AG04450 (cell line): Measurements from ENCODE around the gene MFAP5. TPM values are rescaled to one million over a fixed set of nuclear protein-coding genes. Genes with fewer than 3 reads are reported as not detected.
"Not testable (repeated sequence)": the region's sequence is repeated elsewhere in the genome, so short reads cannot be mapped to it uniquely, and the experiment has no call there.

Source experiments
- CTCF ChIA-PET: fragments of 300-600, 350-600 bp; formaldehyde crosslinking; extraction: SDS; loops from one replicate; lab custom pipeline; 2022; ENCODE audit warnings: antibody characterized with exemption, inconsistent platforms; lab: Charles Lee
- POLR2A ChIA-PET: fragments of 350-600 bp; formaldehyde crosslinking; extraction: SDS; loops from one replicate; lab custom pipeline; 2021; ENCODE audit warnings: antibody characterized with exemption, inconsistent platforms; lab: Yijun Ruan, JAX
- DNase-seq: peaks from one replicate; pipeline ENCODE4 v3.0.0-alpha.2; 2011; ENCODE audit warnings: low read depth, low spot score
- H3K27ac ChIP-seq: one replicate; pipeline ENCODE4 v1.5.1; 2012; ENCODE audit warnings: low read depth, low read length, control low read depth
- H3K27me3 ChIP-seq: one replicate; pipeline ENCODE4 v1.6.0; 2012; ENCODE audit warnings: low read length; ENCODE audit not compliant: control insufficient read depth, insufficient read depth
- H3K4me3 ChIP-seq: 2 replicates; pipeline ENCODE4 v1.5.1; 2011; ENCODE audit warnings: mild to moderate bottlenecking, low read depth, low read length, control low read depth
- H3K9me3 ChIP-seq: 2 replicates; pipeline ENCODE4 v1.5.1; 2012; ENCODE audit warnings: low read length; ENCODE audit not compliant: control insufficient read depth, insufficient read depth
- polyA plus RNA-seq: library from polyadenylated mRNA; depleted of rRNA; stranded (reverse); fragments of >200 nt; gene quantifications from 2 replicates; pipeline ENCODE4 v1.2.3, GENCODE V29; 2011
- TF ChIP-seq, protein P1 (sequence below): IDR thresholded peaks from 2 replicates; pipeline ENCODE4 v1.5.1; 2011; ENCODE audit warnings: low read depth, low read length, control low read depth, inconsistent platforms

The MFAP5 gene
- polyA plus RNA-seq, 1 experiment: 0.60 TPM

DNA sequence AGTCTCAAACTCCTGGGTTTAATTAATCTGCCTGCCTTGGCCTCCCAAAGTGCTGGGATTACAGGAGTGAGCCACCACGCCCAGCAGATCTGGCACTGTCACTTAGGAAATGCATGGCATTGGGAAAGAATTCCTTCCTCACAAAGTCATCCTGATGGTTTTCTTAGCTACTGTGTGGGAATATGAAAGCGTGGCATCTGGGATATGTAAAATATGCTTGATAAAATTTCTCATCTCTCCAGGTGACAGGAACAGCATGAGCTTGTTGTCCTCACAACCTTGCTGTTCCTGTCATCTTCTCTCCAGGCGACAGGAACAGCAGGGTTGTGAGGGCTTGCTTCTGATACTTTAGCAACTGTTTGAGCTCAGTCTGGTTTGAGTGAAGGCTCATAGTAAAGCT is 33.9 kb downstream of the MFAP5 start:
- ChIA-PET POLR2A (no interaction called here), CTCF (interaction anchor here (0.9 to 1.0 kb wide), 2 partner anchors 28 to 261 kb away, joined by 3 read pairs; no protein-coding TSS in a partner anchor)
- TF ChIP-seq, protein P1, sequence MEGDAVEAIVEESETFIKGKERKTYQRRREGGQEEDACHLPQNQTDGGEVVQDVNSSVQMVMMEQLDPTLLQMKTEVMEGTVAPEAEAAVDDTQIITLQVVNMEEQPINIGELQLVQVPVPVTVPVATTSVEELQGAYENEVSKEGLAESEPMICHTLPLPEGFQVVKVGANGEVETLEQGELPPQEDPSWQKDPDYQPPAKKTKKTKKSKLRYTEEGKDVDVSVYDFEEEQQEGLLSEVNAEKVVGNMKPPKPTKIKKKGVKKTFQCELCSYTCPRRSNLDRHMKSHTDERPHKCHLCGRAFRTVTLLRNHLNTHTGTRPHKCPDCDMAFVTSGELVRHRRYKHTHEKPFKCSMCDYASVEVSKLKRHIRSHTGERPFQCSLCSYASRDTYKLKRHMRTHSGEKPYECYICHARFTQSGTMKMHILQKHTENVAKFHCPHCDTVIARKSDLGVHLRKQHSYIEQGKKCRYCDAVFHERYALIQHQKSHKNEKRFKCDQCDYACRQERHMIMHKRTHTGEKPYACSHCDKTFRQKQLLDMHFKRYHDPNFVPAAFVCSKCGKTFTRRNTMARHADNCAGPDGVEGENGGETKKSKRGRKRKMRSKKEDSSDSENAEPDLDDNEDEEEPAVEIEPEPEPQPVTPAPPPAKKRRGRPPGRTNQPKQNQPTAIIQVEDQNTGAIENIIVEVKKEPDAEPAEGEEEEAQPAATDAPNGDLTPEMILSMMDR: no peak
- peaks cover 7% of the 10 kb centered on the region; the same call in 1 of the 2 replicates for H3K9me3 ChIP-seq
- no peak overlapping the region for H3K27ac ChIP-seq
- no peak overlapping the region for H3K4me3 ChIP-seq
- no peak for DNase-seq
- H3K27me3 ChIP-seq: no peaks in the 10 kb centered on the region

DNA sequence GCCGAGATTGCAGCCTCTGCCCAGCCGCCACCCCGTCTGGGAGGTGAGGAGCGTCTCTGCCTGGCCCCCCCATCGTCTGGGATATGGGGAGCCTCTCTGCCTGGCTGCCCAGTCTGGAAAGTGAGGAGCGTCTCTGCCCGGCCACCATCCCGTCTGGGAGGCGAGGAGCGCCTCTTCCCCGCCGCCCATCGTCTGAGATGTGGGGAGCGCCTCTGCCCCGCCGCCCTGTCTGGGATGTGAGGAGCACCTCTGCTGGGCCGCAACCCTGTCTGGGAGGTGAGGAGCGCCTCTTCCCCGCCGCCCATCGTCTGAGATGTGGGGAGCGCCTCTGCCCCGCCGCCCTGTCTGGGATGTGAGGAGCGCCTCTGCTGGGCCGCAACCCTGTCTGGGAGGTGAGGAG is 37.9 kb downstream of the MFAP5 start:
- CTCF ChIA-PET: not testable (repeated sequence)

DNA sequence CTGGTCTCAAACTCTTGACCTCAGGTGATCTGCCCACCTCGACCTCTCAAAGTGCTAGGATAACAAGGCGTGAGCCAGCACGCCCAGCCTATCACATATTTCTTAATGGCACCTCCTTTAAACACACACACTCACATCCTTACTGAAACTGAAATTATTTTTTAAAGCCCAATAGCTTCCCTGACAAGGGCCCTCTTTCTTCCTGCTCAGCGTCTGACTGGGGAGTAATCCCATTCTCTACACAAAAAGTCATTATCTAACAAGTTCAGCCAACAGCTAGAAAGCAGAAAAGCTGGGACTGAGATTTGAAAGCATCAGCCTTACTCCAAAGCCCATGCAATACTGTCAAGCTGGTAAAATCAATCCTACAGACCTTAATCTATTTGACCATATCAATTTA is 40.0 kb downstream of the MFAP5 start:
- H3K27me3 ChIP-seq: no peaks in the 10 kb centered on the region
- TF ChIP-seq, protein P1: no peak
- ChIA-PET CTCF (no interaction called here), POLR2A (no interaction called here)
- no peak for DNase-seq
- no peak overlapping the region for H3K27ac ChIP-seq
- H3K4me3 ChIP-seq: no peak overlapping the region
- H3K9me3 ChIP-seq: peaks cover 7% of the 10 kb centered on the region; the same call in 1 of the 2 replicates

More for the DNA sequence above, 37.9 kb downstream of the MFAP5 start:
- POLR2A ChIA-PET, H3K27me3 ChIP-seq, H3K9me3 ChIP-seq, H3K27ac ChIP-seq, DNase-seq, H3K4me3 ChIP-seq: not testable (repeated sequence)

DNA sequence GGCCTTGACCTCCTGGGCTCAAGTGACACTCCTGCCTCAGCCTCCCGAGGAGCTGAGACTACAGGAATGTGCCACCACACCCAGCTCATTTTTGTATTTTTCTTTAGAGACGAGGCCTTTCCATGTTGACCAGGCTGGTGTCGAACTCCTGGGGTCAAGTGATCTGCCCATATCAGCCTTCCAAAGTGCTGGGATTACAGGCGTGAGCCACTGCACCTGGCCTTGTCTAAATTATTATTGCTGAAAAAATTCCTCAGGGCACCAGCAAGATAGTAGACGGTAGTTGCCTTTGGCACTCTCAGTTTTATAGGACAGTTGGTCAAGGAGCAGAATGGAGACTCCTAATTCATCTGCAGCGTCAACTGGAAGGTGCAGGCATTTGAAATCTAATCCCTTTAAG is 47.4 kb downstream of the MFAP5 start:
- POLR2A ChIA-PET: no interaction called here
- DNase-seq: no peak

DNA sequence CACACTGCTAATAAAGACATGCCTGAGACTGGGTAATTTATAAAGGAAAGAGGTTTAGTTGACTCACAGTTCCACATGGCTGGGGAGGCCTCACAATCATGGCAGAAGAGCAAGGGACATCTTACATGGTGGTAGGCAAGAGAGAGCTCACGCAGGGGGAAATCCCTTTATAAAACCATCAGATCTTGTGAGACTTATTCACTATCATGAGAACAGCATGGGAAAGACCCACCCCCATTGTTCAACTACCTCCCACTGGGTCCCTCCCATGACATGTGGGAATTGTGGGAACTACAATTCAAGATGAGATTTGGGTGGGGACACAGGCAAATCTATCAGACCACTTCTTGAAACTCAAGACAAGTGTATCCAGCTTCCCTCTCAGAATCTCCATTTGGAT is 48.7 kb downstream of the MFAP5 start:
- H3K27ac ChIP-seq, POLR2A ChIA-PET, DNase-seq, CTCF ChIA-PET, H3K27me3 ChIP-seq, H3K4me3 ChIP-seq, H3K9me3 ChIP-seq: not testable (repeated sequence)

More for the DNA sequence above, 47.4 kb downstream of the MFAP5 start:
- Histone ChIP-seq H3K4me3 (no peak overlapping the region), H3K27me3 (no peaks in the 10 kb centered on the region), H3K9me3 (no peaks in the 10 kb centered on the region), H3K27ac (no peak overlapping the region)
- CTCF ChIA-PET: interaction anchor here (1.5 kb wide), 1 partner anchor 275 kb away, joined by 3 read pairs; no protein-coding TSS in a partner anchor
- TF ChIP-seq, protein P1: no peak

DNA sequence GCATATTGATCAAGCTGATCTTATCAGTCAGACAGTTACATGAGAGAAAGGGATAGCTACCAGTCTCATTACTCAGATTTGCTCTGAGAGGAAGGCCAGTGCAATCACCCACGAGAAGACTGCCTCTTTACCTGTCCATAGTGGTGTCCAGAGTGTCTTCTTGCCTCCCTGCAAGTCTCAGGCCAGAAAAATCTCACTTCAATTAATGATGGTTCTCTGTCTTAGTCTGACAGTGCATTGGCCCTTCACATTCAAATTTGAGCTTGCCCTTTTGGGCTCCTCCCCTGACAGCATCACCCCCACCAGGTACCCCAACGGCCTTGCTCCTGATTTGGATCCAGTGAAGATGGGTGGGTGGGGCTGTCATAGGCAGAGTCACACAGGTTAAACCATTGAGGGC is 50.0 kb downstream of the MFAP5 start, which contains the start of gene AICDA:
Gene AICDA (minus strand): TSS at position 231 of the 400 bp plus-strand sequence. CDS start 92 bp downstream, at position 139.
- POLR2A ChIA-PET: no interaction called here
- H3K27me3 ChIP-seq: no peaks in the 10 kb centered on the region
- no peak within 1 kb of the TSS for H3K4me3 ChIP-seq
- TF ChIP-seq, protein P1: no peak
- no peak for DNase-seq
- H3K27ac ChIP-seq: no peak within 1 kb of the TSS
- CTCF ChIA-PET: interaction anchor here (0.7 kb wide), 1 partner anchor 68 kb away, joined by 4 read pairs; no protein-coding TSS in a partner anchor
- H3K9me3 ChIP-seq: no peaks in the 10 kb centered on the region
